GM18873 (cell line): Measurements from ENCODE around the gene EFCAB13.
"Not testable (repeated sequence)": the region's sequence is repeated elsewhere in the genome, so short reads cannot be mapped to it uniquely, and the experiment has no call there.

Source experiments
- ATAC-seq: cut with Tn5 transposase; IDR thresholded peaks from one replicate; pipeline ENCODE4 v1.9.1; 2021; ENCODE audit warnings: mild to moderate bottlenecking, moderate library complexity, moderate number of reproducible peaks; ENCODE audit not compliant: unreplicated experiment, low FRiP score

Gene EFCAB13

DNA sequence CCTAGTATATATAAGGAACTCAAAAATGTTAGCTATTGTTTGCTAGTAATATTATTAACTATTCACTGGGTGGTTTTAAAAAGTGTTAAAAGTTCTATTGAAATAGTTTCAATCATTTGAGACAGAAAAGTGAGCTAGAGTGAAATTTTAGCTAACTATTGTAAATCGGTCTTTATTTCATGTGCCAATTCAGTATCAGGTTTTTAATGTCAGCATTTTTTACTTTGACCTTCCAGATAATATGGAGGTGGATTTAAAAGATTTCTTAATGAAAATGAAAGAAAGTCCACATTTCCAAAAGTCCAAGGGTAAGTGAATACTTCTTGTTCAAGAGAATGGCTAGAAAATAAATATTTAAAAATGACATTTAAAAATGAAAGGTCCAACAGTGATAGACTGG lies 90.9 kb downstream of the EFCAB13 start:
- no peak for ATAC-seq

DNA sequence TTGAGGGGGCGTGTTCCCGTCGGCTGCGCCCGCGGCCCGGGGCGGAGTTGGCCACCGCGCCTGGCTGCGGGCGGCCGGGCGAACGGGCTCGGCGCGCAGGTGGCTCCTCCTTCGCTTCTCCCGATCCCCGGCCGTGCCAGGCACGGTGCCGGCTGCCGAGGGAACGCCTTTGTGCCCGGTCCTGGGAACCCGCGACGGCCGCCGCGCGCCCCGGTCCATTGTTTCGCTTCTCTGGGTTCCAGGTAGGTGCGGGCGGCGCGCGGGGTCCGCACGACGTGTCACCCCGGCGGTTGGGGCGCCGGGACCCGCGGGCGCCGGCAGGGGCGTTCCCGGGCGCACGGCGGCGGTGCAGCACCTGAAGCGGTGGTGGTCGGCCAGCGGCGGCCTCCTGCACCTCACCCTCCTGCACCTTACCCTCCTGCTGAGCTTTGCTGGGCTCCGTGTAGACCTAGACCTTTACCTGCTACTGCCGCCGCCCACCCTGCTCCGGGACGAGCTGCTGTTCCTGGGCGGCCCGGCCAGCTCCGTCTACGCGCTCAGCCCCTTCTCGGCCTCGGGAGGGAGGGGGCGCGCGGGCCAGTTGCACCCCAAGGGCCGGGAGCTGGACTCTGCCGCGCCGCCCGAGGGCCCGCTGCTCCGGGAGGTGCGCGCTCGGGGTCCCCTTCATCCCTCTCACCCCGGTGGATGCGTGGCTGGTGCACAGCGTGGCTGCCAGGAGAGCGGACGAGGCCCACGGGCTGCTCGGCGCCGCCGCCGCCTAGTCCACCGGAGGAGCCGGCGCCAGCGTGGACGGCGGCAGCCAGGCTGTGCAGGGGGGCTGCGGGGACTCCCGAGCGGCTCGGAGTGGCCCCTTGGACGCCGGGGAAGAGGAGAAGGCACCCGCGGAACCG lies 99.9 kb downstream of the EFCAB13 start:
- ATAC-seq, result no peak

DNA sequence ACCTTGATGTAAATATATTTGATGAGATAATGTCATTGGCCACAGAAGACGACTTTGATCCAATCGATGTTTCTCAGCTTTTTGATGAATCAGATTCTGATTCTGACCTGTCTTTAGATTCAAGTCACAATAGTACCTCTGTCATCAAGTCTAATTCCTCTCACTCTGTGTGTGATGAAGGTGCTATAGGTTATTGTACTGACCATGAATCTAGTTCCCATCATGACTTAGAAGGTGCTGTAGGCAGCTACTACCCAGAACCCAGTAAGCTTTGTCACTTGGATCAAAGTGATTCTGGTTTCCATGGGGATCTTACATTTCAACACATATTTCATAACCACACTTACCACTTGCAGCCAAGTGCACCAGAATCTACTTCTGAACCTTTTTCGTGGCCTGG lies 101.5 kb downstream of the EFCAB13 start:
- ATAC-seq, result not testable (repeated sequence)

DNA sequence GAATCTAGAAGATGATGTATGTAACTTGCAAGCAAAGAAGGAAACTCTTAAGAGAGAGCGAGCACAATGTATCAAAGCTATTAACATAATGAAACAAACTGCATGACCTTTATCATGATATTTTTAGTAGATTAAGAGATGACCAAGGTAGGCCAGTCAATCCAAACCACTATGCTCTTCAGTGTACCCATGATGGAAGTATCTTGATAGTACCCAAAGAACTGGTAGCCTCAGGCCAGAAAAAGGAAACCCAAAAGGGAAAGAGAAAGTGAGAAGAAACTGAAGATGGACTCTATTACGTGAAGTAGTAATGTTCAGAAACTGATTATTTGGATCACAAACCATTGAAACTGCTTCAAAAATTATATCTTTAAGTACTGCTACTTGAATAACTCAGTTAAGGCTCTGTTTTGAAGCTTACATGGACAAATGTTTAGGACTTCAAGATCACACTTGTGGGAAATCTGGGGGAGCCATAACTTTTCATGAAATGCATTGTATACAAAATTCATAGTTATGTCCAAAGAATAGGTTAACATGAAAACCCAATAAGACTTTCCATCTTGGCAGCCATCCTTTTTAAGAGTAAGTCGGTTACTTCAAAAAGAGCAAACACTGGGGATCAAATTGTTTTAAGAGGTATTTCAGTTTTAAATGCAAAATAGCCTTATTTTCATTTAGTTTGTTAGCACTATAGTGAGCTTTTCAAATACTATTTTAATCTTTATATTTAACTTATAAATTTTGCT lies 102.3 kb downstream of the EFCAB13 start:
- ATAC-seq, result not testable (repeated sequence)

DNA sequence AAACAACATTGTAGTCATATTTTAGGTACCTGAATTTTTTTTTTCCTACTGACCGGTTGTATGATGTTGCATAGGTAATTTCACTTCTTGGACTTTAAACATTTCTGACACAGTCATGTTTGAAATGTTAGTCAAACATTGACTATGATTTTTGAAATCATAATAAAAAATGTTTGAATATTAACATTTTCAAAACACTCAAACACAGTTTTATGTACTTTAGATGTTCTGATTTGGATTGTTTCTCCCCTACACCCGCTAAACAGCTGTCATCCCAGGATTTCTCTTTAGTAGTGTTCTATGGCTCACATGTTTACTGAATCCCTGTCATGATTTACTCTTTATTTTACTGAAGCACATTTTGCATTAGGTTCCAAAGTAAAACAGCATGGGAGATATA lies 104.2 kb downstream of the EFCAB13 start:
- ATAC-seq, result no peak

DNA sequence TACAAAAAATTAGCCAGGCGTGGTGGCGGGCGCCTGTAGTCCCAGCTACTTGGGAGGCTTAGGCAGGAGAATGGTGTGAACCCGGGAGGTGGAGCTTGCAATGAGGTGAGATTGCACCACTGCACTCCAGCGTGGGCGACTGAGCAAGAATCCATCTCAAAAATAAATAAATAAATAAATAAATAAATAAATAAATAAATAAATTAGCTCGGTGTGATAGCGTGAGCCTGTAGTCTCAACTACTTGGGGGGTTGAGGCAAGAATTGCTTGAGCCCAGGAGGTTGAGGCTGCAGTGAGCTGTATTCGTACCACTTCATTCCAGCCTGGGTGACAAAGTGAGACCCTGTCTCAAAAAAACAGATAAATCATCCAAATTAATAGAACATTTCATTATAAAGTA lies 108.5 kb downstream of the EFCAB13 start:
- ATAC-seq, result not testable (repeated sequence)

DNA sequence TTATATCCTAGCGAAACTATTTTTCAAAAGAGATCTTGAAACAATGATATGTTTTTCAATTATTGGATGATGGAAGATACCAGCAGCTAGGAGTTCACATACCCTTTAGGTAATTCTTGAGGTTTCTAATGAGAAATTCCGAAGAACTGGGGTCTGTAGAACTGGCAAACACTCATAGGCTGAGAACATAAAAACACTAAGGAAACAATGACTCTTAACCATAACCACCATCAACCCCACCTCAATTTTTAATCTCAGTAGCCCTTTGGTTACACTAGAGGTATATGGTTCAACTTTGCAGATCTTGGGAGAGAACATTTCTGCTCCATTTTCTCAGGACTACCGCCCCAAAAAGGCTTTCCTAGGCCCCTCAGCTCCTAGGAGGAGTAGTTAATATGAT lies 141.4 kb downstream of the EFCAB13 start:
- ATAC-seq, result no peak

DNA sequence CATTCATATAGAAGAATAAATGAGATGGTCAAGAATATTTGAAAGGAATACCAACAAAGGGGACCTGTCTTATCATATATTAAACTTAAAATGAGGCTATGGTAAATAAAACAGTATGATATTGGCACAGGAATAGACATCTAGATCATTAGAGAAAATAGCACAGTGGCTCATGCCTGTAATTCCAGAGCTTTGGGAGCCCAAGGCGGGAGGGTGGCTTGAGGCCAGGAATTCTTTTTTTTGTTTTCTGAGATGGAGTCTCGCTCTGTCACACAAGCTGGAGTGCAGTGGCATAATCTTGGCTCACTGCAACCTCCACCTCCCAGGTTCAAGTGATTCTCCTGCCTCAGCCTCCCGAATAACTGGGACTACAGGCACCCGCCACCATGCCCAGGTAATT lies 143.2 kb downstream of the EFCAB13 start:
- ATAC-seq, result not testable (repeated sequence)

DNA sequence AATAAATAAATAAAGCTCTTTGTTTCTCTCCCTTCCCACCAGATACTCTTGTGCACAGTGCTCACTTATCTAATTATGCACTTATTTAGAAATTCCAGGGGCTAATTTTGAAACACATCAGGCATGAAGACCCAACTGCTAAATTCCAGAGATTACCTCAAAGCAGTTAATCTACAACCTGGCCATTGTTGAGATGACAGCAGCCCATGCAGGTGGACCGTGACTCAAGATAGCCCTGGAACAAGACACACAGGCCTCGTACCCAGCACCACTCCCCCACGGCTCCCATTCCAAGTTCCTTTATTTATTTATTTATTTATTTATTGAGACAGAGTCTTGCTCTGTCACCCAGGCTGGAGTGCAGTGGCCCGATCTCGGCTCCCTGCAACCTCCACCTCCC lies 147.1 kb downstream of the EFCAB13 start:
- ATAC-seq, result no peak

DNA sequence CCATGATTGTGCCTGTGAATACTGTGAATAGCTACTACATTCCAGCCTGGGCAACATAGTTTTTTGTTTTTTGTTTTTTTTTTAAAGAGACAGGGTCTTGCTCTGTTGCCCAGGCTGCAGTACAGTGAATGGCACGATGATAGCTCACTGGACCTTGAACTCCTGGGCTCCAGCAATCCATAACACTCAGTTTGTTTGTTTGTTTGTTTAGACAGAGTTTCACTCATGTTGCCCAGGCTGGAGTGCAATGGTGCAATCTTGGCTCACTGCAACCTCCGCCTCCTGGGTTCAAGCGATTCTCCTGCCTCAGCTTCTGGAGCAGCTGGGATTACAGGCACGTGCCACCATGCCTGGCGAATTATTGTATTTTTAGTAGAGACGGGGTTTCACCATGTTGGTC lies 148.3 kb downstream of the EFCAB13 start:
- ATAC-seq, result not testable (repeated sequence)
